Liver (tissue), 9 donors: Measurements from ENCODE around the gene ERVFRD-1. TPM values are rescaled to one million over a fixed set of nuclear protein-coding genes. Genes with fewer than 3 reads are reported as not detected.

Experiments used
- DNase-seq: peaks from one replicate; pipeline ENCODE4 v3.0.0-alpha.2; 2017; ENCODE audit warnings: low spot score
- H3K27ac ChIP-seq, 2 donors: one replicate each; pipeline ENCODE4 v1.7.0; 2013; ENCODE audit warnings: inconsistent platforms in 2 of 2, low read length in 2 of 2, control low read depth in 1 of 2, low read depth in 1 of 2, mild to moderate bottlenecking in 1 of 2
- H3K27me3 ChIP-seq, 4 donors: one replicate each; pipeline versions ENCODE4 v1.6.1 to v1.7.0; 2013; ENCODE audit warnings: low read length in 3 of 4, inconsistent platforms in 1 of 4, mild to moderate bottlenecking in 1 of 4, moderate library complexity in 1 of 4; ENCODE audit not compliant: control insufficient read depth in 4 of 4, insufficient read depth in 4 of 4
- H3K36me3 ChIP-seq, 4 donors: one replicate each; pipeline versions ENCODE4 v1.6.1 to v1.7.0; 2013; ENCODE audit warnings: low read length in 3 of 4, mild to moderate bottlenecking in 3 of 4, low read depth in 1 of 4, moderate library complexity in 1 of 4; ENCODE audit not compliant: control insufficient read depth in 4 of 4, insufficient read depth in 3 of 4
- H3K4me1 ChIP-seq, 4 donors: one replicate each; pipeline versions ENCODE4 v1.6.1 to v1.7.0; 2013; ENCODE audit warnings: low read length in 3 of 4, mild to moderate bottlenecking in 3 of 4, moderate library complexity in 1 of 4; ENCODE audit not compliant: control insufficient read depth in 4 of 4, insufficient read depth in 4 of 4
- H3K4me3 ChIP-seq, 3 donors: one replicate each; pipeline versions ENCODE4 v1.6.1 to v1.7.0; 2013; ENCODE audit warnings: low read length in 3 of 3, control low read depth in 1 of 3, low read depth in 1 of 3, mild to moderate bottlenecking in 1 of 3
- H3K9ac ChIP-seq, 2 donors: one replicate each; pipeline ENCODE4 v1.7.0; 2013; ENCODE audit warnings: low read length in 2 of 2, mild to moderate bottlenecking in 2 of 2, moderate library complexity in 2 of 2, control low read depth in 1 of 2, low read depth in 1 of 2
- H3K9me3 ChIP-seq, 4 donors: one replicate each; pipeline versions ENCODE4 v1.6.1 to v1.7.0; 2013; ENCODE audit warnings: low read length in 3 of 4; ENCODE audit not compliant: control insufficient read depth in 4 of 4
- ATF3 ChIP-seq: IDR thresholded peaks from 2 replicates; pipeline ENCODE4 v1.6.1; 2016; ENCODE audit warnings: antibody characterized with exemption
- CTCF ChIP-seq: fragments of 150-350 bp; IDR thresholded peaks from 2 replicates; pipeline ENCODE4 v1.5.1; 2017; ENCODE audit warnings: improper control_type of control experiment, low read depth, low read length; ENCODE audit not compliant: missing input control
- FOXA2 ChIP-seq: IDR thresholded peaks from 2 replicates; pipeline ENCODE4 v1.6.1; 2016; ENCODE audit warnings: antibody characterized with exemption
- GABPA ChIP-seq, 2 donors: IDR thresholded peaks in 1 of 2; conservative IDR thresholded peaks in 1 of 2; 2 replicates each; pipeline ENCODE4 v1.6.1; 2016; ENCODE audit warnings: antibody characterized with exemption in 2 of 2, mild to moderate bottlenecking in 1 of 2, moderate library complexity in 1 of 2
- HNF4A ChIP-seq, 2 donors: conservative IDR thresholded peaks; 2 replicates each; pipeline ENCODE4 v1.6.1; 2016; ENCODE audit warnings: antibody characterized with exemption in 2 of 2, mild to moderate bottlenecking in 2 of 2
- JUND ChIP-seq, 2 donors: IDR thresholded peaks; 2 replicates each; pipeline ENCODE4 v1.6.1; 2016; ENCODE audit warnings: antibody characterized with exemption in 2 of 2
- NR2F2 ChIP-seq: IDR thresholded peaks from 2 replicates; pipeline ENCODE4 v1.6.1; 2016; ENCODE audit warnings: antibody characterized with exemption
- RAD21 ChIP-seq, 2 donors: IDR thresholded peaks; 2 replicates each; pipeline ENCODE4 v1.6.1; 2016; ENCODE audit warnings: antibody characterized with exemption in 2 of 2, mild to moderate bottlenecking in 2 of 2
- REST ChIP-seq: IDR thresholded peaks from 2 replicates; pipeline ENCODE4 v1.6.1; 2016; ENCODE audit warnings: antibody characterized with exemption, mild to moderate bottlenecking
- RXRA ChIP-seq, 2 donors: IDR thresholded peaks; 2 replicates each; pipeline ENCODE4 v1.6.1; 2017 to 2018; ENCODE audit warnings: antibody characterized with exemption in 2 of 2, mild to moderate bottlenecking in 1 of 2
- SP1 ChIP-seq: IDR thresholded peaks from 2 replicates; pipeline ENCODE4 v1.6.1; 2018; ENCODE audit warnings: antibody characterized with exemption, mild to moderate bottlenecking
- TAF1 ChIP-seq: conservative IDR thresholded peaks from 2 replicates; pipeline ENCODE4 v1.6.1; 2016; ENCODE audit warnings: antibody characterized with exemption, mild to moderate bottlenecking
- YY1 ChIP-seq: IDR thresholded peaks from 2 replicates; pipeline ENCODE4 v1.6.1; 2016; ENCODE audit warnings: antibody characterized with exemption, mild to moderate bottlenecking
- WGBS: extraction: QIAGEN DNeasy Blood & Tissue Kit; methylation state at CpG from one replicate; pipeline ENCODE4 v1.1.7; 2013; 5-methylcytosine and 5-hydroxymethylcytosine counted together
- polyA plus RNA-seq, 2 donors: library from polyadenylated mRNA; stranded (reverse) in 1 of 2; unstranded in 1 of 2; fragments of 200-250 nt in 1 of 2; fragments of >200 nt in 1 of 2; fragmentation: Nextera tagmentation in 1 of 2; extraction: Ambion mirVana in 1 of 2; gene quantifications; one replicate each; pipeline versions ENCODE4 v1.2.1 to v1.2.3, GENCODE V29; 2013 to 2015
- total RNA-seq, 2 donors: library from RNA; depleted of rRNA; stranded (reverse); fragments of >200 nt; gene quantifications; one replicate each; pipeline ENCODE4 v1.2.3, GENCODE V29; 2014
- TF ChIP-seq, protein P1 (sequence below): IDR thresholded peaks from 2 replicates; pipeline ENCODE4 v1.6.1; 2016; ENCODE audit warnings: antibody characterized with exemption
- donor health status: healthy.
- donor health status: healthy.
- donor health status: healthy.
- donor health status: healthy.
- donor health status: healthy.

The ERVFRD-1 gene
- total and polyA plus RNA-seq, 4 donors, result 0.07 to 0.28 (median 0.14) TPM; not detected in 1

DNA sequence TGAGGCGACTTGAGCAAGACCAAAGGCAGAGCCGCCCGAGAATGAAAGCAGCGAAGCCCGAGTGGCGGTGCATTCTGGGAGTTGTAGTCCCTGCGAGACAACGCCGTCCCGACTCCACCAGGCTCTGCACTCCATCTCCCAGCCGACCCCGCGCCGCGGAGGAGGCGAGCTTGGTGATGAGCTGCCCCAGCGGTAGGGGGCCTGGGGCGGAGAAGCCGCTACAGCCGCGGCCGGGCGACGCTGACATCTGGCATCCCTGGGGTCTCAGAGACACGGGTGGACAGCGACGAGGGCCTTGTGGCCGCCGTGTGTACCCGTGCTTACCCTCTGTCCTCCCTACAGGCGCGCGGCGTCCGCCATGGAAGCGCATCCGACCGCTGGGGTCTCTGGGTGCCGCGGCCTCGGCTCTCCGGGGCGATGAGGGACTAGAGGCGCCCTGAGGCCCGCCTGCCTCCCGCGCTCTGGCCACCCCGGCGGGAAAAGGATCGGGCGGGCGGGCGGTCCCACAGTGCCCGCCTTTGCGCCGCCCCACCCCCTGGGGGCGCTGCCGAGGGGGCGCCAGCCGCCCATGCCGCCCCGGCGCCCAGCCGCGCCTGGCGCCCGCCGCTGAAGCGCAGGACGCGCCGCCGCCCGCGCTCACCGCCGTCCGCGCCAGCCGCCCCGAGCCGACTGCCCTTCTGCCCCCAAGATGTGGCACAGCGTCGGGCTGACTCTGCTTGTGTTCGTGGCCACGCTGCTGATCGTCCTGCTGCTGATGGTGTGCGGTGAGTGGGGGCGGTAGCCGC is 17.7 kb downstream of the ERVFRD-1 start, which contains the start of gene SMIM13:
SMIM13 (plus strand) TSS at position 209 of the 785 bp plus-strand sequence; CDS start at position 689, 480 bp downstream.
- TF ChIP-seq REST (peak; percentile 83), NR2F2 (no peak), RAD21 (IDR thresholded peaks at IDR 0.05) (peak in 1 of 2 donors; percentile 44), ATF3 (no peak), CTCF (peak; percentile 58), HNF4A (conservative IDR thresholded peaks at IDR 0.05) (peak in 1 of 2 donors; percentile 44), SP1 (peak; percentile 67), YY1 (peak; percentile 86), GABPA (IDR thresholded peaks at IDR 0.05 in 1 of 2, conservative IDR thresholded peaks at IDR 0.05 in 1 of 2) (peak in 1 of 2 donors; percentile 17)
- TF ChIP-seq, protein P1, sequence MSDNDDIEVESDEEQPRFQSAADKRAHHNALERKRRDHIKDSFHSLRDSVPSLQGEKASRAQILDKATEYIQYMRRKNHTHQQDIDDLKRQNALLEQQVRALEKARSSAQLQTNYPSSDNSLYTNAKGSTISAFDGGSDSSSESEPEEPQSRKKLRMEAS, result no peak
- H3K27ac ChIP-seq, result peak within 1 kb of the TSS; percentile 86 to 97
- peak within 1 kb of the TSS; percentile 86 to 96 (median 94) for H3K4me3 ChIP-seq
- no peaks in the 10 kb centered on the region for H3K36me3 ChIP-seq
- peak within 1 kb of the TSS; percentile 53 to 67 for H3K9ac ChIP-seq
- peaks cover 4 to 14% (median 12%) of the 10 kb centered on the region in 4 donors for H3K4me1 ChIP-seq
- WGBS, result under 1% methylated on average over 90 of the region's 90 CpGs
- H3K9me3 ChIP-seq, result no peaks in the 10 kb centered on the region
- DNase-seq, result peak; percentile 97
- no peaks in the 10 kb centered on the region for H3K27me3 ChIP-seq

- DNase-seq, result no peak
- peaks cover 4 to 14% (median 12%) of the 10 kb centered on the region in 4 donors for H3K4me1 ChIP-seq
- H3K9ac ChIP-seq, result peak overlapping the region; percentile 53 to 56
- no peaks in the 10 kb centered on the region for H3K27me3 ChIP-seq
- under 1% methylated on average over 17 of the region's 17 CpGs for WGBS
- peak overlapping the region; percentile 86 to 97 for H3K27ac ChIP-seq
- TF ChIP-seq RXRA (IDR thresholded peaks at IDR 0.05), result peak; percentile 35 to 55
- TF ChIP-seq TAF1, result peak; percentile 85
- TF ChIP-seq JUND (IDR thresholded peaks at IDR 0.05), result peak in 1 of 2 donors; percentile 58
- TF ChIP-seq HNF4A (conservative IDR thresholded peaks at IDR 0.05), result peak in 1 of 2 donors; percentile 60
- no peak for TF ChIP-seq FOXA2
- H3K4me3 ChIP-seq, result peak overlapping the region; percentile 86 to 96 (median 94)
- no peaks in the 10 kb centered on the region for H3K9me3 ChIP-seq
- no peaks in the 10 kb centered on the region for H3K36me3 ChIP-seq
Measured at GRCh38 chr6:11093376-11093625, 18.2 kb downstream of the ERVFRD-1 start.
